Right renal pelvis (tissue), 4 donors: ENCODE data around the gene SEC61A2. TPM values are rescaled to one million over a fixed set of nuclear protein-coding genes. Genes with fewer than 3 reads are reported as not detected.

ENCODE experiments used
- DNase-seq, 4 donors: peaks; one replicate each; pipeline ENCODE4 v3.0.0-alpha.2; 2013; ENCODE audit warnings: low read depth in 4 of 4, low spot score in 3 of 4, missing footprints in 1 of 4
- polyA plus RNA-seq, 4 donors: library from polyadenylated mRNA; unstranded; fragments of 120-200 nt; gene quantifications; one replicate each; pipeline ENCODE4 v1.2.1, GENCODE V29; 2013; ENCODE audit not compliant: insufficient read length in 4 of 4

SEC61A2 gene
- polyA plus RNA-seq, 4 donors, result 11.0 to 17.2 (median 14.1) TPM

DNA sequence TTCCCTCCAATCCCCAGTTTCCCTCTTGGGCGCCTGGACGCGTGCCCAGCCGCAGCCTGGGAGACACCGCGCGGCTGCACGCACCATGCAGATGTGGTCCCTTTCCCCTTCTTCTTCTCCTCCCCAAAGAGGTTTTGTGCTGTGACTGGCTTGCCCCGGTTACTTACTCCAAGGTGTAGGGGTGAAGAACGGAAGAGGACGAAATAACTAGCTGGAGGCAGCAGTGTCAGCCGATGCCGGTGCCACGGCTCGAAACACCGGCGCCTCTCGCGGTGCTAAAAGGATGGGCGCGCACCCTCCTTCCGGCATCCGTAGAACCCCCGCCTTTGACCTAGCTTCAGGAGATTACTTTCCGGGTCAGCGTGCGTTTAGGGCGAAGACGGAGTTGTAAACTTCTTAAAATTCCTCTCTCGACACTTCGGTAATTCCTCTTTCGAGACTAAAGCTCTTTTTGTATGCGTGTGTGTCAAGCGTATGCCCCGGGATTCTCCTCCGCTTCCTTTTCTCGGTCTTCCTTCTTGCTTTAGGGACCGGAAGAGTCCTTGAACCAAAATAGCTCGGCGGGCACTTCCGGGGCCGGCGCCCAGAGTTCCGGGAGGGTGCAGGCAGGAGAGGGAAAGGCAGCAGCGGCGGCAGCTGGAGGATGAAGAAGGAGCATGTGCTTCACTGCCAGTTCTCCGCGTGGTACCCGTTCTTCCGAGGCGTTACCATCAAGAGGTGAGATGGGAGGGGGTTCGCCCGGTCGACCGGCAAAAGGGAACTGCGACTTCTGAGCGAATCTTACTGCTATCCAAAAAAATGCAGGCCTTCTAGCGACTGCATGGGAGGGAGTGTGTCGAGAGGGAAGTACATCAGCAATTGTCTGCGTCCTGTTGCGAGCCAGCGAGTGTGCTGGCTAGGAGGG, 66.4 kb downstream of the SEC61A2 start, which contains the start of the genes CDC123 and NUDT5:
CDC123 (plus strand) TSS at position 586 of the 904 bp plus-strand sequence; CDS start at position 644, 58 bp downstream.
NUDT5 (minus strand) TSS at position 289 of the 904 bp plus-strand sequence. CDS start 9,600 bp downstream, outside the sequence.
- DNase-seq, result peak; percentile 78 to 90 (median 84)

DNA sequence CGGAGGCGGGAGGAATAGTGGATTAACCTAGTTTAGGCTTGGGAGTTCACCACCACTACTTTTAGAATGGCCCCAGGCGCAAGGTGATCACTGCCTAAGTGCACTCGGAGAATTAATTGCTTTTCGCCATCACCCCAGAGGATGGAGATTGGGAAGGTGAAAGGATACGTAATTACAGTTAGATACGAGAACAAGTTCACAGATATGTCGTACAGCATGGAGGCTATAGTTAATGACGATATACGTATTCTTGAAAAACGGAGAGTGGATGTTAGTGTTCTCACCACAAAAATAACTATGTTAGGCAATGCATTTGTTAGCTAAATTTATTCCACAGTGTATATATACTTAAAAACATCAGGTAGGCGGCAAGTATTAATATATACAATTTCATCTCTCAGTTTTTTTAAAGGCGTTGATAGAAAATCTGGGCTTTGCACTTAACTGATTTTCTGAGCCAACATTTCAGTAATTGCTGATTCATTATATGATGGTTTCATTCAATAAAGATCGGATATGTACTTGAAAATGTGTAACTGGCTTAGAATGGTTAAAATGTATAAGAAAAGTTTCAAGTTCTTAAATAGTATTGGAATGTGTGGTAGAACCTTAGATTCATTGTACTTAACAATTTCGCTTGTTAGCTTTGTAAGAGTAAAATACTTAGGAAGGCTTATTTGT, 67.2 kb downstream of the SEC61A2 start:
- DNase-seq, result no peak

GRCh38 chr10:12198156-12198555, 68.7 kb downstream of the SEC61A2 start:
- DNase-seq, result no peak

DNA sequence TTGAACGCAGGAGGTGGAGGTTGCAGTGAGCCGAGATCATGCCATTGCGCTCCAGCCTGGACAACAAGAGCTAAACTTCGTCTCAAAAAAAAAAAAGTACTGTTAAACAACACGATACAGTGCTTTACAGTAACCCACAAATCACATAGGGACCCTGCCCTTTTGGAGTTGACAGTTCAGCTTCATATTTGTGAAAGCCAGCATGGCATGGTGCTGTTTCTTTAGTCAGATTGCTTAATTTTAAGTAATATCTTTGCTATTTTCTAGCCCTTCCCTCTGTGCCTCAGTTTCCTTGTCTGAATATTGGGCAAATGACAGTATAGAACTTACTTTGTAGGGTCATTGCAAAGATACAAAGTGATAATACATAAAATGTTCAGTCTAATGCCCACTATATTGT, 71.4 kb downstream of the SEC61A2 start:
- DNase-seq, result no peak

DNA sequence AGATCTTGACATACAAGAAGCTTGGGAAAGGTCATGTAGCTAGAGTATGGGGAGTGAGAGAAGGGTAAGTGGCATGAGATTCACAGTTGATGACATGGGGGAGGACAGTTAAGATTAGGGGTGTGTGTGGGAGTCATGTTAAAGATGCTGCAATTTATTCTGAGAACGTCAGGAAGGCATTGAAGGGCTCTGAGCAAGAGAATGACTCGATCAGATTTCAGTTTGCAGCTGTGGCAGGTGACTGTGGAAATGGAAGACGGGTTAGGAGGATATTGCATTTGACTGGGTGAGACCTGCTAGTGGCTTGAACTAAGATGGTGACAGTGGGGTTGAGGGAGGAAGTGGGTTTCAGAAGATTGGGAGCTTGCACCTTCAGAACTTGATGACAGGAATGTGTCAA, 72.1 kb downstream of the SEC61A2 start:
- DNase-seq, result no peak

DNA sequence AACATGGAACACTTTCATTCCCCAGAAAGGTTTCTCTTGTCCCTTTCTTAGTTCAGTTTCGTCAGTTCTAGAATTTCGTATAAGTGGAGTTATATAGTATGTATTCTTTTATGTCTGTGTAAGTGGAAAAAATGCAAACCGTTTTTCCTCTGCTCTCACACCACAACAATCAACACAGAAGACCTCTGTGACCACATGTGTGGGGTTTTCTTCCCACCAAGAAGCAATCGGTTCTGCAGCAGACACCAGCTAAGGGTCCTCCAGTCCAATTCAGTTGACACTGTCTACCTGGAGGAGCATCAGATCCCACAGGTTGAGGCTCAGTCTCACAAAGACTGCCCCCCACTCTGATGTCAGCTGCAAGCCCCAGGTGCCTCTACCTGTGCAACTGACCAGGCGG, 72.7 kb downstream of the SEC61A2 start:
- no peak for DNase-seq

- DNase-seq, result no peak
These were observed 75.6 kb downstream of the SEC61A2 start for GRCh38 chr10:12205082-12205481.

GRCh38 chr10:12207114-12207513, 77.6 kb downstream of the SEC61A2 start:
- no peak for DNase-seq

DNA sequence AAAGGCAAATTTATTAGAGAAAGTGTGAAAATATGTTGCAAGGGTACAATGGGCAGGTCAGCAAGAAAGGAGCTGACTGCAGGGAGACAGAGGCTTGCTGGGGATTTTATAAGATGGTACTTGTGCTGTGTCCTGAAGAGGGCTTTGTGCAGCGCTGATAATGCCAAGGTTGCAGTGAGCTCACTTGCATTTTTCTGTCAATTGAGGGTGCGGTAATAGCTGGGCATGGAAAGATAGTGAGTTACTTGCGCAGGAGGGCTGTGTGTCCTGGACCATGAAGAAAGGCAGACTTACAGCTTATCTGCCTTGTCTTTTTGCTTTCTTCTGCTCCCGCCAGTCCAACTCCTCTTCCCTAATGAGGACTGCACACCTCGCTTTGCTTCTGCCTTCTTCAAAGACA, 79.0 kb downstream of the SEC61A2 start:
- no peak for DNase-seq

GRCh38 chr10:12212454-12212853, 83.0 kb downstream of the SEC61A2 start:
- DNase-seq, result no peak

DNA sequence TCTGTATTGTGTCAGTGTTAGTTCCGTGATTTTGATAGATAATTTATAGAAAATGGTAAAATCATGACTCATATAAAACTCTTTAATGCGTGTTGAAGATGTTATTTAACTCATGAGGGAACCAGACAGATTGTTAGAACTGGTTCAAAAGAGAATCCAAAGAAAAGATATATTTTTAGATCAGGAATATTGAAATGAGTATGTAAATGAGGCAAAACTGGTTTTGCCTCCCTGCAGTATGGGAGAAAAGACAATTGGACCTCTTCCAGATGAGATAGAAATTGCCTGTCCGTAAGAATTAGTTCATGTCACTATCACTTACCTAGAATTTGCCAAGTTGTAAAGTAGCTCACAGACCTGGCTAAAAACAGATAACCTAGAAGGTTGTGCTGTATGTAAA, 84.1 kb downstream of the SEC61A2 start:
- no peak for DNase-seq

GRCh38 chr10:12214093-12214492, 84.6 kb downstream of the SEC61A2 start:
- DNase-seq, result no peak

GRCh38 chr10:12214763-12215218, 85.3 kb downstream of the SEC61A2 start:
- DNase-seq, result peak in 1 of 4 donors; percentile 38

Other genes starting within 250 kb of the SEC61A2 start
- 10 to 100 TPM; 32.0 to 41.0 (median 37.8) TPM for gene UPF2, start 86.9 kb upstream of the SEC61A2 start, polyA plus RNA-seq
- 10 to 100 TPM; 27.8 to 41.3 (median 32.0) TPM for gene DHTKD1, start 60.7 kb upstream of the SEC61A2 start, polyA plus RNA-seq
- 10 to 100 TPM; 71.6 to 76.1 (median 73.6) TPM for gene NUDT5, start 66.2 kb downstream of the SEC61A2 start, polyA plus RNA-seq
- 100 to 1,000 TPM; 122 to 145 (median 136) TPM for gene CDC123, start 66.5 kb downstream of the SEC61A2 start, polyA plus RNA-seq
- gene CAMK1D, start 219.9 kb downstream of the SEC61A2 start, polyA plus RNA-seq, result 10 to 100 TPM; 10.5 to 12.4 (median 11.0) TPM